Activated T-helper 1 cell treated with anti-CD3 and anti-CD28 coated beads, Interleukin-12 subunit alpha, Interleukin-12 subunit beta, Interleukin-2, Interleukin-4 antibody, amounts not matched to agents 30 ng/mL and 10 ng/mL and 1 ng/mL, durations not matched to agents 14 hours and 24 hours and 36 hours (primary cell): ENCODE measurements around the gene AOC2. TPM values are rescaled to one million over a fixed set of nuclear protein-coding genes. Genes with fewer than 3 reads are reported as not detected.
"Not testable (repeated sequence)": the region's sequence is repeated elsewhere in the genome, so short reads cannot be mapped to it uniquely, and the experiment has no call there.

Experiments
- DNase-seq: peaks from one replicate; pipeline ENCODE4 v3.0.0; 2021; ENCODE audit warnings: low spot score
- H3K27ac Mint-ChIP-seq: one replicate; pipeline ENCODE4 v1.8.0; 2021; ENCODE audit warnings: mild to moderate bottlenecking, mixed read lengths
- H3K27me3 Mint-ChIP-seq: one replicate; pipeline ENCODE4 v1.8.0; 2022; ENCODE audit warnings: mild to moderate bottlenecking, moderate library complexity, mixed read lengths; ENCODE audit not compliant: insufficient read depth
- H3K36me3 Mint-ChIP-seq: one replicate; pipeline ENCODE4 v1.8.0; 2021; ENCODE audit warnings: low read depth, mixed read lengths
- H3K4me1 Mint-ChIP-seq: one replicate; pipeline ENCODE4 v1.8.0; 2021; ENCODE audit warnings: low read depth, mixed read lengths
- H3K4me3 Mint-ChIP-seq: one replicate; pipeline ENCODE4 v1.8.0; 2021; ENCODE audit warnings: mild to moderate bottlenecking, moderate library complexity, mixed read lengths
- H3K9me3 Mint-ChIP-seq: one replicate; pipeline ENCODE4 v1.8.0; 2021; ENCODE audit warnings: mixed read lengths
- intact Hi-C: fragments of 100-400 bp; cut with micrococcal nuclease; formaldehyde crosslinking; loops from one replicate; pipeline ENCODE4 v1.15.1; 2024
- total RNA-seq: library from RNA; stranded (reverse); gene quantifications from 2 replicates; pipeline ENCODE4 v1.2.3, GENCODE V29; 2022

Gene AOC2
- total RNA-seq, 1 donor from 2014 or later: 4.0 TPM

DNA sequence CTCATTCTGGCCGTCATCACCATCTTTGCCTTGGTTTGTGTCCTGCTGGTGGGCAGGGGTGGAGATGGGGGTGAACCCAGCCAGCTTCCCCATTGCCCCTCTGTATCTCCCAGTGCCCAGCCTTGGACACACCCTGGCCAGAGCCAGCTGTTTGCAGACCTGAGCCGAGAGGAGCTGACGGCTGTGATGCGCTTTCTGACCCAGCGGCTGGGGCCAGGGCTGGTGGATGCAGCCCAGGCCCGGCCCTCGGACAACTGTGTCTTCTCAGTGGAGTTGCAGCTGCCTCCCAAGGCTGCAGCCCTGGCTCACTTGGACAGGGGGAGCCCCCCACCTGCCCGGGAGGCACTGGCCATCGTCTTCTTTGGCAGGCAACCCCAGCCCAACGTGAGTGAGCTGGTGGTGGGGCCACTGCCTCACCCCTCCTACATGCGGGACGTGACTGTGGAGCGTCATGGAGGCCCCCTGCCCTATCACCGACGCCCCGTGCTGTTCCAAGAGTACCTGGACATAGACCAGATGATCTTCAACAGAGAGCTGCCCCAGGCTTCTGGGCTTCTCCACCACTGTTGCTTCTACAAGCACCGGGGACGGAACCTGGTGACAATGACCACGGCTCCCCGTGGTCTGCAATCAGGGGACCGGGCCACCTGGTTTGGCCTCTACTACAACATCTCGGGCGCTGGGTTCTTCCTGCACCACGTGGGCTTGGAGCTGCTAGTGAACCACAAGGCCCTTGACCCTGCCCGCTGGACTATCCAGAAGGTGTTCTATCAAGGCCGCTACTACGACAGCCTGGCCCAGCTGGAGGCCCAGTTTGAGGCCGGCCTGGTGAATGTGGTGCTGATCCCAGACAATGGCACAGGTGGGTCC, 7.2 kb downstream of the AOC2 start:
- H3K4me3 Mint-ChIP-seq, H3K9me3 Mint-ChIP-seq, H3K27ac Mint-ChIP-seq, H3K36me3 Mint-ChIP-seq, H3K27me3 Mint-ChIP-seq, intact Hi-C loops, H3K4me1 Mint-ChIP-seq, DNase-seq: not testable (repeated sequence)

DNA sequence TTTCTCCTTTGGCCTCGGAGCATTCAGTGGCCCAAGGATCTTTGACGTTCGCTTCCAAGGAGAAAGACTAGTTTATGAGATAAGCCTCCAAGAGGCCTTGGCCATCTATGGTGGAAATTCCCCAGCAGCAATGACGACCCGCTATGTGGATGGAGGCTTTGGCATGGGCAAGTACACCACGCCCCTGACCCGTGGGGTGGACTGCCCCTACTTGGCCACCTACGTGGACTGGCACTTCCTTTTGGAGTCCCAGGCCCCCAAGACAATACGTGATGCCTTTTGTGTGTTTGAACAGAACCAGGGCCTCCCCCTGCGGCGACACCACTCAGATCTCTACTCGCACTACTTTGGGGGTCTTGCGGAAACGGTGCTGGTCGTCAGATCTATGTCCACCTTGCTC, 8.0 kb downstream of the AOC2 start:
- H3K9me3 Mint-ChIP-seq: no peaks in the 10 kb centered on the region
- H3K27ac Mint-ChIP-seq: no peak overlapping the region
- H3K27me3 Mint-ChIP-seq: no peaks in the 10 kb centered on the region
- no peaks in the 10 kb centered on the region for H3K36me3 Mint-ChIP-seq
- intact Hi-C loops: no loop called here
- DNase-seq: no peak
- no peak overlapping the region for H3K4me3 Mint-ChIP-seq
- peaks cover under 1% of the 10 kb centered on the region for H3K4me1 Mint-ChIP-seq

- no peak overlapping the region for H3K4me3 Mint-ChIP-seq
- no peak overlapping the region for H3K27ac Mint-ChIP-seq
- no peaks in the 10 kb centered on the region for H3K9me3 Mint-ChIP-seq
- no peaks in the 10 kb centered on the region for H3K36me3 Mint-ChIP-seq
- no peaks in the 10 kb centered on the region for H3K4me1 Mint-ChIP-seq
- H3K27me3 Mint-ChIP-seq: no peaks in the 10 kb centered on the region
- intact Hi-C loops: no loop called here
- no peak for DNase-seq
Observed at GRCh38 chr17:42853004-42853403, 8.6 kb downstream of the AOC2 start.

DNA sequence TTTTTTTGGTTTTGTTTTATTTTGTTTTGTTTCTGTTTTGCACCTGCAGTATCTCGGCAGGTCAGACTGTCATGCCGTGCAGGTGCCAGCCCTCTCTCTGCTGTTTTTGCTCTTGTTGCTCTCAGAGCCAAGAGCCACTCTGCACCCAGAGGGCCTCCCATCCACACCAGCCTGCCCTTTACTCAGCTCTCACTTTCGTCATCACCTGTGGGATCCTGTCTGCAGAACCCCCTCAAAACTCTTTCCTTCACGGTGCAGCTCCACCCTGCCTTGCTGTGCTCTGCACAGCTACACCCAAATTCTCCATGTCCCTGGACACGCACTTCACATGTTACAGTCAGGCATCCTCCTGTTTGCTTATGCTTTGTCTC, 9.2 kb downstream of the AOC2 start:
- H3K27ac Mint-ChIP-seq: no peak overlapping the region

GRCh38 chr17:42853968-42854790, 9.8 kb downstream of the AOC2 start:
- no peak overlapping the region for H3K4me3 Mint-ChIP-seq
- intact Hi-C loops: no loop called here
- no peaks in the 10 kb centered on the region for H3K36me3 Mint-ChIP-seq
- H3K27ac Mint-ChIP-seq: no peak overlapping the region
- no peak for DNase-seq
- H3K27me3 Mint-ChIP-seq: no peaks in the 10 kb centered on the region
- H3K9me3 Mint-ChIP-seq: no peaks in the 10 kb centered on the region
- H3K4me1 Mint-ChIP-seq: no peaks in the 10 kb centered on the region

More for the DNA sequence above, 9.2 kb downstream of the AOC2 start:
- intact Hi-C loops: no loop called here
- no peaks in the 10 kb centered on the region for H3K4me1 Mint-ChIP-seq
- H3K4me3 Mint-ChIP-seq: no peak overlapping the region
- no peaks in the 10 kb centered on the region for H3K36me3 Mint-ChIP-seq
- no peaks in the 10 kb centered on the region for H3K9me3 Mint-ChIP-seq
- no peaks in the 10 kb centered on the region for H3K27me3 Mint-ChIP-seq
- DNase-seq: no peak

DNA sequence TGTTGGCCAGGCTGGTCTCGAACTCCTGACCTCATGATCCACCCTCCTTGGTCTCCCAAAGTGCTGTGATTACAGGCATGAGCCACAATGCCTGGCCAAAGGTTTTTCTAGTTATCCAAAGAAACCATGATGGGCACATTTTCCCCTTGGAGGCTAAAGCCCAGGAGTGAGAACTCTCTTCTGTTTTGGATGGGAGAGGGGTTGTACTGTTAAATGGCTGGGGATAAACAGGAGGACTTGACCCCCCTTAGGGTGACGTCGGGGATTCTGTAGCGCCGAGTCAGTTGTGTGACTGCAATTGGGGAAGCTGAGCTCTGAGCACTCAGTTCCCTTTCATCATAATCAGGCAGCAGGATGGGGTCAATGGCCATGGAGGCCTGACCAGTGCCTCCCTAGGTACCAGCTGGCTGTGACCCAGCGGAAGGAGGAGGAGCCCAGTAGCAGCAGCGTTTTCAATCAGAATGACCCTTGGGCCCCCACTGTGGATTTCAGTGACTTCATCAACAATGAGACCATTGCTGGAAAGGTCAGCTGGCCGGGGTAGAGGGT, 10.7 kb downstream of the AOC2 start:
- Mint-ChIP-seq H3K36me3 (no peaks in the 10 kb centered on the region), H3K27me3 (no peaks in the 10 kb centered on the region), H3K4me1 (no peaks in the 10 kb centered on the region), H3K9me3 (no peaks in the 10 kb centered on the region), H3K4me3 (no peak overlapping the region), H3K27ac (no peak overlapping the region)
- no peak for DNase-seq
- intact Hi-C loops: no loop called here

- DNase-seq, H3K9me3 Mint-ChIP-seq, H3K36me3 Mint-ChIP-seq, H3K4me3 Mint-ChIP-seq, H3K27ac Mint-ChIP-seq, H3K27me3 Mint-ChIP-seq, intact Hi-C loops, H3K4me1 Mint-ChIP-seq: not testable (repeated sequence)
Observed at GRCh38 chr17:42856093-42856492, 11.7 kb downstream of the AOC2 start.

- DNase-seq, H3K4me3 Mint-ChIP-seq, H3K9me3 Mint-ChIP-seq, H3K27me3 Mint-ChIP-seq, H3K36me3 Mint-ChIP-seq, H3K4me1 Mint-ChIP-seq, H3K27ac Mint-ChIP-seq, intact Hi-C loops: not testable (repeated sequence)
Observed at GRCh38 chr17:42856516-42856915, 12.1 kb downstream of the AOC2 start.

DNA sequence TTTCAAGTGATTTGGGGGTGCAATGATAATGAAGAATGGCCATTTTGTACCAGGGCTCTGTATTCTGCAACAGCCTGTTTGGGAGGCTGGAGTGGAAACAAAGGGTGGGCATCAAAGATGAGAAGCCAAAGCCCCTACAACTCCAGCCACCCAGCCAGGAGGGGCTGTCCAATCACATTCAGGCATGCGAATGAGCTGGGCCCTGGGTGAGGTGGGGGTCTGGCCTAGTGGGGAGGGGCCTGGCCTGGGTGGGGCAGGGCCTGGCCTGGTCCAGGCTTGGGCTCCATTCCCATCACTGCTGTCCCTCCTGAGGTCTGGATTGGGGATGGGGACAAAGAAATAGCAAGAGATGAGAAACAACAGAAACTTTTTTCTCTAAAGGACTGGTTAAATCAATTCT, 13.0 kb downstream of the AOC2 start:
- intact Hi-C loops: no loop called here
- Mint-ChIP-seq H3K9me3 (no peaks in the 10 kb centered on the region), H3K27me3 (no peaks in the 10 kb centered on the region), H3K4me3 (no peak overlapping the region), H3K27ac (no peak overlapping the region), H3K36me3 (no peaks in the 10 kb centered on the region), H3K4me1 (no peaks in the 10 kb centered on the region)
- DNase-seq: no peak

DNA sequence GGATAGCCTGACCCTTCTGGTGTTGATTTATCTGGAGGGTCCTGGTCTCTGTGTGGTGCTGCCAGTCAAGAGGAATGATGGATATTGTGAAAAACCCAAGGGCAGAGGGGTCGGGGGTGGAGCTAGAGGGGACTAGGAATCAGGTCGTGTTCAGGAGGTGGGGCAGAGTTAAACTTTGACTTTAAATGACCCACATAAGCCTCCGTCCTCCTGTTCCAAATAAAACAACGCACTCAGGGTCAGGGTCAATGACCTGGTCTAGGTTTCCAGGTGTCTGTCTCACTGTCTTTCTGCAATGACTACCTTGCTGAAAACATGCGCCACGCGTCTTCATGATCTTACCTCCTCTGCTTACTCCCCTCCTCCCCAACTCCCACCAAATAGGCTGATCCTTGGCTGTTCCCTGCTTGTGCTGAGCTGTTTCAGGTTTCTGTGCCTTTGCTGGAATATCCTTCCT, 21.3 kb downstream of the AOC2 start:
- no peaks in the 10 kb centered on the region for H3K4me1 Mint-ChIP-seq
- no peak overlapping the region for H3K27ac Mint-ChIP-seq
- H3K4me3 Mint-ChIP-seq: no peak overlapping the region
- intact Hi-C loops: no loop called here
- H3K27me3 Mint-ChIP-seq: peaks cover 4% of the 10 kb centered on the region
- no peaks in the 10 kb centered on the region for H3K9me3 Mint-ChIP-seq
- no peaks in the 10 kb centered on the region for H3K36me3 Mint-ChIP-seq
- DNase-seq: no peak

GRCh38 chr17:42866216-42866615, 21.8 kb downstream of the AOC2 start:
- Mint-ChIP-seq H3K36me3 (no peaks in the 10 kb centered on the region), H3K9me3 (no peaks in the 10 kb centered on the region), H3K4me3 (no peak overlapping the region), H3K27me3 (peaks cover 4% of the 10 kb centered on the region), H3K27ac (no peak overlapping the region), H3K4me1 (no peaks in the 10 kb centered on the region)
- no peak for DNase-seq
- intact Hi-C loops: no loop called here

GRCh38 chr17:42866631-42867575, 22.5 kb downstream of the AOC2 start:
- H3K4me3 Mint-ChIP-seq: no peak overlapping the region
- no peaks in the 10 kb centered on the region for H3K36me3 Mint-ChIP-seq
- no peak overlapping the region for H3K27ac Mint-ChIP-seq
- no peak for DNase-seq
- no peaks in the 10 kb centered on the region for H3K4me1 Mint-ChIP-seq
- intact Hi-C loops: no loop called here
- no peaks in the 10 kb centered on the region for H3K9me3 Mint-ChIP-seq
- peaks cover 4% of the 10 kb centered on the region for H3K27me3 Mint-ChIP-seq
